ENCODE measurements around the gene KCNH8.

- TF ChIP-seq POLR2A (IDR thresholded peaks at IDR 0.05; ENCODE audit: borderline replicate concordance, extremely low read depth, insufficient read depth, insufficient read length) (no peak), MAX (IDR thresholded peaks at IDR 0.05) (no peak), CEBPB (IDR thresholded peaks at IDR 0.05; ENCODE audit: low read depth) (no peak), SRF (IDR thresholded peaks at IDR 0.05; ENCODE audit: low read depth) (no peak), CTCF (IDR thresholded peaks at IDR 0.05 in 2 of 3, conservative IDR thresholded peaks at IDR 0.05 in 1 of 3; ENCODE audit: borderline replicate concordance in 1 of 3, insufficient read depth in 1 of 3, low read depth in 2 of 3, low read length in 2 of 3) (0 out of 6 replicates have a peak, but pooled peaks of 1 of the 3 experiments have one; percentile 11), ATF3 (IDR thresholded peaks at IDR 0.05) (no peak), YY1 (IDR thresholded peaks at IDR 0.05; ENCODE audit: extremely low read depth, insufficient replicate concordance, low read depth, low read length) (no peak), EZH2 (IDR thresholded peaks at IDR 0.05) (no peak), POLR2AphosphoS5 (IDR thresholded peaks at IDR 0.05; ENCODE audit: low read depth, low read length) (no peak)
Observed at GRCh38 chr3:19229086-19229485, 80.8 kb downstream of the KCNH8 start.

All from HCT116 (cell line).